ENCODE data around the gene SLC1A2.

Gene SLC1A2

GRCh38 chr11:35376613-35377012 lies 42.7 kb downstream of the SLC1A2 start:
- Histone ChIP-seq H2BK15ac (ENCODE audit: low read length) (no peak overlapping the region), H3K79me1 (ENCODE audit: low read depth, low read length) (peaks cover 4% of the 10 kb centered on the region), H3K9ac (ENCODE audit: low read depth, low read length, poor library complexity) (no peak overlapping the region), H3K4me1 (ENCODE audit: control insufficient read depth in 2 of 2, insufficient read depth in 1 of 2, low read depth in 1 of 2, low read length in 2 of 2) (no peaks in the 10 kb centered on the region), H2BK12ac (ENCODE audit: low read length) (no peak overlapping the region), H3K4me3 (ENCODE audit: low read length in 2 of 2) (no peak overlapping the region), H2AK5ac (ENCODE audit: low read depth, low read length) (no peak overlapping the region), H3K4ac (ENCODE audit: low read length) (no peak overlapping the region), H3K27me3 (ENCODE audit: control insufficient read depth in 3 of 3, insufficient read depth in 3 of 3, low read depth in 1 of 3, low read length in 3 of 3) (no peaks in the 10 kb centered on the region), H3K9me3 (replicated peaks in 1 of 2; ENCODE audit: control insufficient read depth in 2 of 2, insufficient read depth in 1 of 2, low read depth in 1 of 2, low read length in 2 of 2) (no peaks in the 10 kb centered on the region), H3K27ac (replicated peaks; ENCODE audit: low read length) (no peak overlapping the region), H3K14ac (ENCODE audit: low read length) (no peak overlapping the region), H2BK120ac (ENCODE audit: low read depth, low read length) (no peak overlapping the region), H2AFZ (ENCODE audit: low read length) (no peak overlapping the region), H3K4me2 (ENCODE audit: insufficient read depth, low read length, poor library complexity, severe bottlenecking) (no peak overlapping the region), H4K91ac (ENCODE audit: low read depth, low read length, poor library complexity) (no peak overlapping the region), H4K8ac (ENCODE audit: low read depth, low read length) (no peak overlapping the region), H3K18ac (ENCODE audit: low read length) (no peak overlapping the region), H3K23ac (ENCODE audit: low read depth, low read length, poor library complexity) (no peak overlapping the region), H3K36me3 (replicated peaks in 1 of 2; ENCODE audit: control insufficient read depth in 2 of 2, insufficient read depth in 2 of 2, low read length in 2 of 2) (no peaks in the 10 kb centered on the region), H2BK5ac (ENCODE audit: low read length) (no peak overlapping the region)
- no peak for DNase-seq (ENCODE audit: low spot score)
- WGBS, 2 donors (ENCODE audit: extremely low coverage in 2 of 2, insufficient read length in 2 of 2, insufficient replicate concordance in 1 of 2): no CpG with 5 or more reads among the region's 3 CpGs

- Histone ChIP-seq H3K9me3 (replicated peaks in 1 of 2; ENCODE audit: control insufficient read depth in 2 of 2, insufficient read depth in 1 of 2, low read depth in 1 of 2, low read length in 2 of 2) (no peaks in the 10 kb centered on the region), H3K4me2 (ENCODE audit: insufficient read depth, low read length, poor library complexity, severe bottlenecking) (no peak overlapping the region), H3K36me3 (replicated peaks in 1 of 2; ENCODE audit: control insufficient read depth in 2 of 2, insufficient read depth in 2 of 2, low read length in 2 of 2) (no peaks in the 10 kb centered on the region), H2BK15ac (ENCODE audit: low read length) (no peak overlapping the region), H2BK120ac (ENCODE audit: low read depth, low read length) (no peak overlapping the region), H3K27ac (replicated peaks; ENCODE audit: low read length) (no peak overlapping the region), H3K14ac (ENCODE audit: low read length) (no peak overlapping the region), H2BK12ac (ENCODE audit: low read length) (no peak overlapping the region), H2AK5ac (ENCODE audit: low read depth, low read length) (no peak overlapping the region), H4K8ac (ENCODE audit: low read depth, low read length) (no peak overlapping the region), H3K4me1 (ENCODE audit: control insufficient read depth in 2 of 2, insufficient read depth in 1 of 2, low read depth in 1 of 2, low read length in 2 of 2) (no peaks in the 10 kb centered on the region), H3K79me1 (ENCODE audit: low read depth, low read length) (peaks cover 4% of the 10 kb centered on the region), H3K27me3 (ENCODE audit: control insufficient read depth in 3 of 3, insufficient read depth in 3 of 3, low read depth in 1 of 3, low read length in 3 of 3) (peaks cover 0 to under 1% (median 0%) of the 10 kb centered on the region in 3 experiments), H4K91ac (ENCODE audit: low read depth, low read length, poor library complexity) (no peak overlapping the region), H2BK5ac (ENCODE audit: low read length) (no peak overlapping the region), H3K9ac (ENCODE audit: low read depth, low read length, poor library complexity) (no peak overlapping the region), H2AFZ (ENCODE audit: low read length) (no peak overlapping the region), H3K23ac (ENCODE audit: low read depth, low read length, poor library complexity) (no peak overlapping the region), H3K18ac (ENCODE audit: low read length) (no peak overlapping the region), H3K4me3 (ENCODE audit: low read length in 2 of 2) (no peak overlapping the region), H3K4ac (ENCODE audit: low read length) (no peak overlapping the region)
- no CpG with 5 or more reads among the region's 4 CpGs for WGBS, 2 donors (ENCODE audit: extremely low coverage in 2 of 2, insufficient read length in 2 of 2, insufficient replicate concordance in 1 of 2)
- no peak for DNase-seq (ENCODE audit: low spot score)
These were observed 43.2 kb downstream of the SLC1A2 start for GRCh38 chr11:35376118-35376510.

- Histone ChIP-seq H3K4me2 (ENCODE audit: insufficient read depth, low read length, poor library complexity, severe bottlenecking) (no peak overlapping the region), H3K4me1 (ENCODE audit: control insufficient read depth in 2 of 2, insufficient read depth in 1 of 2, low read depth in 1 of 2, low read length in 2 of 2) (no peaks in the 10 kb centered on the region), H3K36me3 (replicated peaks in 1 of 2; ENCODE audit: control insufficient read depth in 2 of 2, insufficient read depth in 2 of 2, low read length in 2 of 2) (no peaks in the 10 kb centered on the region), H3K14ac (ENCODE audit: low read length) (no peak overlapping the region), H2AK5ac (ENCODE audit: low read depth, low read length) (no peak overlapping the region), H2BK120ac (ENCODE audit: low read depth, low read length) (no peak overlapping the region), H2AFZ (ENCODE audit: low read length) (no peak overlapping the region), H3K27me3 (ENCODE audit: control insufficient read depth in 3 of 3, insufficient read depth in 3 of 3, low read depth in 1 of 3, low read length in 3 of 3) (peaks cover 0 to 3% (median 0%) of the 10 kb centered on the region in 3 experiments), H2BK12ac (ENCODE audit: low read length) (no peak overlapping the region), H3K4ac (ENCODE audit: low read length) (no peak overlapping the region), H3K27ac (replicated peaks; ENCODE audit: low read length) (no peak overlapping the region), H4K91ac (ENCODE audit: low read depth, low read length, poor library complexity) (no peak overlapping the region), H3K9me3 (replicated peaks in 1 of 2; ENCODE audit: control insufficient read depth in 2 of 2, insufficient read depth in 1 of 2, low read depth in 1 of 2, low read length in 2 of 2) (no peaks in the 10 kb centered on the region), H3K23ac (ENCODE audit: low read depth, low read length, poor library complexity) (no peak overlapping the region), H3K79me1 (ENCODE audit: low read depth, low read length) (peaks cover 4% of the 10 kb centered on the region), H3K4me3 (ENCODE audit: low read length in 2 of 2) (no peak overlapping the region), H2BK5ac (ENCODE audit: low read length) (no peak overlapping the region), H4K8ac (ENCODE audit: low read depth, low read length) (no peak overlapping the region), H3K9ac (ENCODE audit: low read depth, low read length, poor library complexity) (peak overlapping the region; percentile 7), H3K18ac (ENCODE audit: low read length) (no peak overlapping the region), H2BK15ac (ENCODE audit: low read length) (no peak overlapping the region)
- no peak for DNase-seq (ENCODE audit: low spot score)
- no CpG with 5 or more reads among the region's 10 CpGs for WGBS, 2 donors (ENCODE audit: extremely low coverage in 2 of 2, insufficient read length in 2 of 2, insufficient replicate concordance in 1 of 2)
These were observed 43.8 kb downstream of the SLC1A2 start for GRCh38 chr11:35375332-35376117.

- Histone ChIP-seq H3K4me1 (ENCODE audit: control insufficient read depth in 2 of 2, insufficient read depth in 1 of 2, low read depth in 1 of 2, low read length in 2 of 2) (no peaks in the 10 kb centered on the region), H4K8ac (ENCODE audit: low read depth, low read length) (no peak overlapping the region), H3K9me3 (replicated peaks in 1 of 2; ENCODE audit: control insufficient read depth in 2 of 2, insufficient read depth in 1 of 2, low read depth in 1 of 2, low read length in 2 of 2) (no peaks in the 10 kb centered on the region), H3K14ac (ENCODE audit: low read length) (no peak overlapping the region), H3K4me3 (ENCODE audit: low read length in 2 of 2) (no peak overlapping the region), H3K79me1 (ENCODE audit: low read depth, low read length) (peaks cover 4% of the 10 kb centered on the region), H4K91ac (ENCODE audit: low read depth, low read length, poor library complexity) (no peak overlapping the region), H3K27ac (replicated peaks; ENCODE audit: low read length) (no peak overlapping the region), H3K4ac (ENCODE audit: low read length) (no peak overlapping the region), H2AK5ac (ENCODE audit: low read depth, low read length) (no peak overlapping the region), H3K4me2 (ENCODE audit: insufficient read depth, low read length, poor library complexity, severe bottlenecking) (no peak overlapping the region), H3K18ac (ENCODE audit: low read length) (peak overlapping the region; percentile 44), H2AFZ (ENCODE audit: low read length) (no peak overlapping the region), H3K9ac (ENCODE audit: low read depth, low read length, poor library complexity) (no peak overlapping the region), H2BK5ac (ENCODE audit: low read length) (no peak overlapping the region), H3K23ac (ENCODE audit: low read depth, low read length, poor library complexity) (peak overlapping the region; percentile 59), H3K36me3 (replicated peaks in 1 of 2; ENCODE audit: control insufficient read depth in 2 of 2, insufficient read depth in 2 of 2, low read length in 2 of 2) (no peaks in the 10 kb centered on the region), H2BK120ac (ENCODE audit: low read depth, low read length) (no peak overlapping the region), H2BK15ac (ENCODE audit: low read length) (no peak overlapping the region), H2BK12ac (ENCODE audit: low read length) (no peak overlapping the region), H3K27me3 (ENCODE audit: control insufficient read depth in 3 of 3, insufficient read depth in 3 of 3, low read depth in 1 of 3, low read length in 3 of 3) (peaks cover 0 to 3% (median 0%) of the 10 kb centered on the region in 3 experiments)
- WGBS, 2 donors (ENCODE audit: extremely low coverage in 2 of 2, insufficient read length in 2 of 2, insufficient replicate concordance in 1 of 2): no CpG with 5 or more reads among the region's 2 CpGs
- DNase-seq (ENCODE audit: low spot score): no peak
These were observed 45.9 kb downstream of the SLC1A2 start for GRCh38 chr11:35373284-35373933.
